Measurements from ENCODE around the gene BAK1. TPM values are rescaled to one million over a fixed set of nuclear protein-coding genes. Genes with fewer than 3 reads are reported as not detected.
A peak's percentile ranks its signal among the peaks of the same experiment; 100 is the strongest.

Gene BAK1
- total and polyA plus RNA-seq, 2 of the 4 experiments (the other 2 are of a cell fraction): 12.0 to 19.0 TPM

DNA sequence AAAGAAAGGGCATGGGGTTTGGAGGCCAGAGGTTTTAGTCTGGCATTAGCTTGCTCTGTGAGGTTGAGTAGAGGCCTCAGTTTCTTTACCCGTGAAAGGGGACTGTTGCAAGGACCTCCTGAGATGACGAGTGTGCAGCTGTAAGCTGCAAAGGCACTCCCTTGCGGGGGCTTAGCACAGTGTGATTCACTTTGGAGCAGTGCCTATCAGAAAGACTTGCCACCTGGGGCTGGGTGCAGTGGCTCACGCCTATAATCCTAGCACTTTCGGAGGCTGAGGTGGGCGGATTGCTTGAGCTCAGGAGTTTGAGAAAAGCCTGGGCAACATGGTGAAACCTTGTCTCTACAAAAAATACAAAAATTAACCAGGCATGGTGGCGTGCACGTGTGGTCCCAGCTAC, 7.5 kb upstream of the BAK1 start (continued):
- TF ChIP-seq, protein P1, sequence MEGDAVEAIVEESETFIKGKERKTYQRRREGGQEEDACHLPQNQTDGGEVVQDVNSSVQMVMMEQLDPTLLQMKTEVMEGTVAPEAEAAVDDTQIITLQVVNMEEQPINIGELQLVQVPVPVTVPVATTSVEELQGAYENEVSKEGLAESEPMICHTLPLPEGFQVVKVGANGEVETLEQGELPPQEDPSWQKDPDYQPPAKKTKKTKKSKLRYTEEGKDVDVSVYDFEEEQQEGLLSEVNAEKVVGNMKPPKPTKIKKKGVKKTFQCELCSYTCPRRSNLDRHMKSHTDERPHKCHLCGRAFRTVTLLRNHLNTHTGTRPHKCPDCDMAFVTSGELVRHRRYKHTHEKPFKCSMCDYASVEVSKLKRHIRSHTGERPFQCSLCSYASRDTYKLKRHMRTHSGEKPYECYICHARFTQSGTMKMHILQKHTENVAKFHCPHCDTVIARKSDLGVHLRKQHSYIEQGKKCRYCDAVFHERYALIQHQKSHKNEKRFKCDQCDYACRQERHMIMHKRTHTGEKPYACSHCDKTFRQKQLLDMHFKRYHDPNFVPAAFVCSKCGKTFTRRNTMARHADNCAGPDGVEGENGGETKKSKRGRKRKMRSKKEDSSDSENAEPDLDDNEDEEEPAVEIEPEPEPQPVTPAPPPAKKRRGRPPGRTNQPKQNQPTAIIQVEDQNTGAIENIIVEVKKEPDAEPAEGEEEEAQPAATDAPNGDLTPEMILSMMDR (conservative IDR thresholded peaks at IDR 0.05; ENCODE audit: low read depth, low read length): no peak
- TF ChIP-seq RCOR1 (IDR thresholded peaks at IDR 0.05; ENCODE audit: insufficient replicate concordance, low read length) (no peak), SMC3 (IDR thresholded peaks at IDR 0.05; ENCODE audit: low read depth, low read length) (no peak)

DNA sequence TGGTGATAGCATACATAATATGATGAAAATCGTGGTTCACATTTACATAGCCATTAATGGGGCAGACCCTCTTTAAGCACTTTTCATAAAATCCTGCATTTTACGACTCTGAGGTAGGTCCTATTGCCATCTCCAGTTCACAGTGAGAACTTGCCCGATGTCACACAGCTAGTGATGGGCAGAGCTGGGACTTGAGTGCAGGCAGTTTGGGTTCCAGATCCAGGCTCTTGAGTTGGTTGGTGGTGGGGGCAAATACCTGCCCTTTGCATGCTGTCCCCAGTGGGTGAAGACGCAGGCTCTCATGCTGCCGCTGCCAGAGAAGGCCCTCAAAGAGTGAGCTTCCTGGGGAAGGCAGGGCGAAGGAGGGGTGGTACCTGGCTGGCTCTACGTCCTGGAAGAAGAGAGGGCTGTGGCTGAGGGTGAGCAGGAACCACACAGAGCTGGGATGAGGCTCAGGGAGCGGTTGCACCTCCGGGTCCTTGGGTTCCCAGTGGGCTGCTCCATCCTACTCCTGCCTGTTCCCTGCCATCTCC, 6.1 kb upstream of the BAK1 start:
- in situ Hi-C loops (cut with MboI; ENCODE audit: low sequenced_read_pairs) (loop anchor here (5.0 to 10.0 kb wide), 3 partner anchors 116 to 569 kb away; no protein-coding TSS in a partner anchor), dilution Hi-C loops (cut with HindIII; ENCODE audit: low sequenced_read_pairs, unreplicated experiment) (no loop called here), intact Hi-C loops (cut with micrococcal nuclease) (loop anchor here (5.0 kb wide), 2 partner anchors 176 to 436 kb away; no protein-coding TSS in a partner anchor)
- H3K4me2 ChIP-seq (ENCODE audit: low read depth, low read length): no peak overlapping the region
- no peaks in the 10 kb centered on the region for H3K36me3 ChIP-seq (ENCODE audit: control insufficient read depth, insufficient read depth, low read length)
- H3K27ac ChIP-seq (ENCODE audit: insufficient read depth, low read length): no peak overlapping the region
- H4K91ac ChIP-seq (ENCODE audit: insufficient read depth, low read depth, low read length): no peak overlapping the region
- no peak overlapping the region for H3K14ac ChIP-seq (replicated peaks; ENCODE audit: low read depth, low read length)
- no peak overlapping the region for H3K4me3 ChIP-seq (ENCODE audit: insufficient read depth, low read depth, low read length)
- H3K4ac ChIP-seq (ENCODE audit: low read depth, low read length): peak overlapping the region; percentile 57; the same call in 1 of the 2 replicates
- no peak overlapping the region for H2AK5ac ChIP-seq (ENCODE audit: low read depth, low read length)
- no peaks in the 10 kb centered on the region for H3K27me3 ChIP-seq (ENCODE audit: control insufficient read depth, insufficient read depth, low read length)
- no peaks in the 10 kb centered on the region for H4K20me1 ChIP-seq (ENCODE audit: insufficient read depth, low read length)
- H3K4me1 ChIP-seq (ENCODE audit: control insufficient read depth, insufficient read depth, low read length): peaks cover 15% of the 10 kb centered on the region
- WGBS, 2 experiments (ENCODE audit: extremely low coverage in 2 of 2, insufficient read length in 1 of 2): 73% methylated on average over 3 of the region's 9 CpGs; no CpG with 5 or more reads in 1 of the 2 experiments
- no peak overlapping the region for H2BK15ac ChIP-seq (ENCODE audit: low read depth, low read length)
- H2BK20ac ChIP-seq (ENCODE audit: low read depth, low read length): no peak overlapping the region
- ChIA-PET CTCF (interaction anchor here (0.5 to 1.0 kb wide), 2 partner anchors 32 to 202 kb away, joined by 4 read pairs; no protein-coding TSS in a partner anchor), POLR2A (ENCODE audit: unreplicated experiment) (no interaction called here)
- ATAC-seq (ENCODE audit: low read depth): no peak
- no peak overlapping the region for H3K23ac ChIP-seq (ENCODE audit: low read depth, low read length)
- no peak overlapping the region for H3K9ac ChIP-seq (ENCODE audit: low read depth, low read length)
- H3K9me3 ChIP-seq (ENCODE audit: control insufficient read depth, insufficient read depth, low read length): no peaks in the 10 kb centered on the region
- no peak overlapping the region; the same call in 1 of the 2 replicates for H4K5ac ChIP-seq (ENCODE audit: low read depth, low read length)
- H3K56ac ChIP-seq (ENCODE audit: extremely low read depth, insufficient read depth, low read length): no peak overlapping the region
- no peak overlapping the region for H2BK120ac ChIP-seq (ENCODE audit: low read depth, low read length)
- no peaks in the 10 kb centered on the region for H3K79me1 ChIP-seq (ENCODE audit: low read depth in 1 of 2, low read length in 2 of 2)
- no TSS peak for BruUV-seq (replicated peaks)
- no peak overlapping the region for H2BK5ac ChIP-seq (ENCODE audit: low read depth, low read length, poor library complexity, severe bottlenecking)
- H2AFZ ChIP-seq (replicated peaks; ENCODE audit: low read length, poor library complexity): peak overlapping the region; percentile 95
- peak overlapping the region; percentile 65 for H2AK9ac ChIP-seq (replicated peaks; ENCODE audit: low read depth, low read length, poor library complexity)
- TF ChIP-seq CHD1 (IDR thresholded peaks at IDR 0.05; ENCODE audit: low read depth, low read length) (no peak), POLR2A (IDR thresholded peaks at IDR 0.05; ENCODE audit: low read depth, low read length) (no peak), CEBPB (IDR thresholded peaks at IDR 0.05; ENCODE audit: low read depth, low read length) (no peak), MAFK (IDR thresholded peaks at IDR 0.05; ENCODE audit: low read depth, low read length) (no peak), RCOR1 (IDR thresholded peaks at IDR 0.05; ENCODE audit: insufficient replicate concordance, low read length) (no peak), BHLHE40 (IDR thresholded peaks at IDR 0.05; ENCODE audit: low read depth, low read length) (no peak), RAD21 (IDR thresholded peaks at IDR 0.05; ENCODE audit: low read length) (no peak)
- peaks cover 13% of the 10 kb centered on the region for H3K9me1 ChIP-seq (ENCODE audit: insufficient read depth, low read length)
- no peak overlapping the region for H3K18ac ChIP-seq (ENCODE audit: low read depth, low read length)
- H4K8ac ChIP-seq (ENCODE audit: low read depth in 2 of 2, low read length in 2 of 2): peak overlapping the region in 1 of 2 experiments; percentile 96; a peak in 2 of 4 replicates
- no peak for DNase-seq
